Ovary (tissue), 9 donors: Measurements from ENCODE around the gene COX4I1. TPM values are rescaled to one million over a fixed set of nuclear protein-coding genes. Genes with fewer than 3 reads are reported as not detected.

Source experiments
- DNase-seq, 5 donors: peaks; one replicate each; pipeline ENCODE4 v3.0.0-alpha.2; 2019 to 2020
- H3K27ac ChIP-seq, 2 donors: fragments of 200-600 bp; one replicate each; pipeline versions ENCODE4 v1.5.1 to v1.8.0; 2019 to 2022
- H3K27me3 ChIP-seq: fragments of 200-600 bp; one replicate; pipeline ENCODE4 v1.8.0; 2022
- H3K36me3 ChIP-seq: fragments of 200-600 bp; sonication (generic); one replicate; pipeline ENCODE4 v1.5.1; 2019
- H3K4me1 ChIP-seq: one replicate; pipeline ENCODE4 v1.8.1; 2013; ENCODE audit warnings: mild to moderate bottlenecking, moderate library complexity; ENCODE audit not compliant: insufficient read depth
- H3K4me3 ChIP-seq: fragments of 200-600 bp; sonication (generic); one replicate; pipeline ENCODE4 v1.5.1; 2017
- H3K9me3 ChIP-seq, 2 donors: fragments of 200-600 bp in 1 of 2; sonication (generic) in 1 of 2; one replicate each; pipeline versions ENCODE4 v1.5.1 to v1.8.1; 2013 to 2019; ENCODE audit warnings: mild to moderate bottlenecking in 1 of 2, moderate library complexity in 1 of 2
- EP300 ChIP-seq: sonication (generic); formaldehyde crosslinking; IDR thresholded peaks from one replicate; pipeline ENCODE4 v1.6.1; 2017; ENCODE audit warnings: antibody characterized with exemption
- POLR2A ChIP-seq: fragments of 450-650 bp; IDR thresholded peaks from one replicate; pipeline ENCODE4 v1.6.1; 2017; ENCODE audit warnings: antibody characterized with exemption, mild to moderate bottlenecking, moderate library complexity
- WGBS, 3 donors: extraction: QIAGEN DNeasy Blood & Tissue Kit in 1 of 3; methylation state at CpG; one replicate each; pipeline versions ENCODE4 v1.1.5 to v1.1.7; 2013 to 2017; 5-methylcytosine and 5-hydroxymethylcytosine counted together
- intact Hi-C, 4 donors: fragments of 100-400 bp; cut with DNase I; formaldehyde crosslinking; loops; one replicate each; pipeline versions ENCODE4 v1.11.0 to v1.15.1; 2022 to 2023
- polyA plus RNA-seq, 2 donors: library from polyadenylated mRNA; stranded (reverse); fragments of 200-250 nt in 1 of 2; fragments of 350-450 nt in 1 of 2; fragmentation: Illumina TruSeq in 1 of 2; extraction: RNeasy Lipid Tissue Mini Kit (QIAGEN cat#74804) in 1 of 2; gene quantifications; one replicate each; pipeline ENCODE4 v1.2.3, GENCODE V29; 2013 to 2014
- total RNA-seq, 7 donors: library from RNA; depleted of rRNA in 2 of 7; stranded (reverse); fragments of >200 nt in 2 of 7; fragmentation: NEBNext Ultra II Directional in 3 of 7; extraction: Animal tissue kit (Norgen Biotek cat#: 25700) in 3 of 7; gene quantifications; one replicate each; pipeline versions ENCODE4 v1.1.0 to v1.2.4, GENCODE V29; 2016 to 2023
- TF ChIP-seq, protein P1 (sequence below), 3 donors: fragments of 450-650 bp in 2 of 3; fragments of 200-600 bp in 1 of 3; IDR thresholded peaks; one replicate each; pipeline versions ENCODE4 v1.5.1 to v1.8.0; 2016 to 2022; ENCODE audit warnings: antibody characterized with exemption in 3 of 3, mild to moderate bottlenecking in 1 of 3
- donor health status: DM: no; HTN: no; CAD: no; lungs with moderate emphysema.
- donor health status: DM: no; HTN: no; CAD: no.
- donor health status: Bipolar disorder and iron deficiency.
- donor health status: DM: yes; HTN: yes; CAD: no.
- donor health status: DM: no; HTN: no; CAD: no.
- donor health status: DM: yes; HTN: yes; CAD: no.

COX4I1 gene
- total and polyA plus RNA-seq, 9 donors: 378 to 750 (median 471) TPM

DNA sequence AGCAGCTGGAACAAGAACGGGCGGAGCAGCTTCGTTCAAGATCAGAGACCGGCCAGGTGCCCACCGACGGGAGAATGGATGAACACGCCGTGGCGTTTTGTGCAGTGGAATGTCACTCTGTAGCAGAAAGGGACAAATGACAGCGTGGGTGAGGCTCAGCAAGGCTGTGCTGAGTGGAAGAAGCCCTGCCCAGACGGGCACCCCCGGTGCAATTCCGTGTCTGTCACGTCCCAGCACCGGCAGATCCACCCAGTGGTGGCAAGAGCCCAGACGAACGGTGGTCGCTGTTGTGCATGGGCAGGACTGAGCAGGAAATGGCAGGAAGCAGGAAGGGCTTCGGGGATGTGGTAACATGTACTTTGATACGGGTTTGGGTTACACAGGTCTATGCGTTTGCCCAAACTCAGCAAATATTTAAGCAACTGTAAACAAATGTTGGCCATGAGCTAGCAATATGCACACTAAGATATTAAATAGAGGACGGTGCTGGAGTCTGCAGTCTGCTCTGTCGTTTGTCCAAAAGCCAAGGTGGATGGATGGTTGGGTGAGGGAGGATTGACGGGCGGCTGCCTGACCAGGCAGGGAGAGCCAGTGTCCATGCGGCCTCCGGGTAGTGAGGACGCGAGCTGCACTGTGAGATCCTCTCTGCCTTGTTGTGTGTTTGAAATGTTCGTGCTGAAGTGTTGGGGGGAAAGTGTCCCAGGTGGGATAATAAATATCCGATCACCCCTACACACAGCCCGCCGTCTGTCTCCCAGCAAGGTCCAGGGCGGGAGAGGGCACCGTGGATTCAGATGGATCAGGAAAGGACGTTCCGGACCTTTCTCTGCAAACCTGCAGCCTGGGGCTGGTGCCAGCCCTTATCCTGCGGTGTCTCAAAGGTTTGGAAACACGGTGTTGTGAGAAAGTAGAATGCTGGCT, 48.4 kb downstream of the COX4I1 start:
- TF ChIP-seq EP300 (no peak), POLR2A (no peak)
- TF ChIP-seq, protein P1, sequence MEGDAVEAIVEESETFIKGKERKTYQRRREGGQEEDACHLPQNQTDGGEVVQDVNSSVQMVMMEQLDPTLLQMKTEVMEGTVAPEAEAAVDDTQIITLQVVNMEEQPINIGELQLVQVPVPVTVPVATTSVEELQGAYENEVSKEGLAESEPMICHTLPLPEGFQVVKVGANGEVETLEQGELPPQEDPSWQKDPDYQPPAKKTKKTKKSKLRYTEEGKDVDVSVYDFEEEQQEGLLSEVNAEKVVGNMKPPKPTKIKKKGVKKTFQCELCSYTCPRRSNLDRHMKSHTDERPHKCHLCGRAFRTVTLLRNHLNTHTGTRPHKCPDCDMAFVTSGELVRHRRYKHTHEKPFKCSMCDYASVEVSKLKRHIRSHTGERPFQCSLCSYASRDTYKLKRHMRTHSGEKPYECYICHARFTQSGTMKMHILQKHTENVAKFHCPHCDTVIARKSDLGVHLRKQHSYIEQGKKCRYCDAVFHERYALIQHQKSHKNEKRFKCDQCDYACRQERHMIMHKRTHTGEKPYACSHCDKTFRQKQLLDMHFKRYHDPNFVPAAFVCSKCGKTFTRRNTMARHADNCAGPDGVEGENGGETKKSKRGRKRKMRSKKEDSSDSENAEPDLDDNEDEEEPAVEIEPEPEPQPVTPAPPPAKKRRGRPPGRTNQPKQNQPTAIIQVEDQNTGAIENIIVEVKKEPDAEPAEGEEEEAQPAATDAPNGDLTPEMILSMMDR (IDR thresholded peaks at IDR 0.05): no peak
- intact Hi-C loops: no loop called here

DNA sequence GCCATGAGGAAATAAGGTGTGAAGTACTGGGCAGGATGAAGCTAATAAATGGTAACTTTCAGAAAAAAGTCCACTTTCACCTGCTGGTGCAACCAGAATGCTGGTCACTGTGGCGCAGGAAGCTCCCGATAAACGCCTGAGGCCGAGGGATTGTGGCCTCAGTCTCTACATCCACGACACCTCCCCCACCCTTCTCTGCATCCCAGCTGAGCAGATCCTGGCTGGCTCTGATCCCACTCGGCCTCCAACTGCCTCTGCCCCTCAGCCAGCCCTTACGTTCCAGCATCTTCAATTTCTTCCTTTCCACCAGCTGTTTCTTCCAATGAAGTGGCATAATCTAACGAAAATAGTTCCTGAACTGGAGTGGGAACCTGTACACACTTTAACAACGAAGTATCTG, 49.5 kb downstream of the COX4I1 start:
- WGBS, 3 donors: 35 to 44% (median 44%) methylated on average over 9 of the region's 9 CpGs
- Histone ChIP-seq H3K27me3 (no peaks in the 10 kb centered on the region), H3K27ac (no peak overlapping the region), H3K9me3 (no peaks in the 10 kb centered on the region), H3K4me3 (no peak overlapping the region), H3K4me1 (peaks cover 3% of the 10 kb centered on the region), H3K36me3 (no peaks in the 10 kb centered on the region)
- TF ChIP-seq, protein P1 (IDR thresholded peaks at IDR 0.05): no peak
- TF ChIP-seq POLR2A (no peak), EP300 (no peak)
- intact Hi-C loops: no loop called here
- no peak for DNase-seq

More for the DNA sequence above, 48.4 kb downstream of the COX4I1 start:
- Histone ChIP-seq H3K27me3 (no peaks in the 10 kb centered on the region), H3K9me3 (no peaks in the 10 kb centered on the region), H3K27ac (no peak overlapping the region), H3K36me3 (no peaks in the 10 kb centered on the region), H3K4me1 (peaks cover 3% of the 10 kb centered on the region), H3K4me3 (no peak overlapping the region)
- DNase-seq: no peak
- WGBS, 3 donors: 63 to 68% (median 67%) methylated on average over 39 of the region's 39 CpGs

DNA sequence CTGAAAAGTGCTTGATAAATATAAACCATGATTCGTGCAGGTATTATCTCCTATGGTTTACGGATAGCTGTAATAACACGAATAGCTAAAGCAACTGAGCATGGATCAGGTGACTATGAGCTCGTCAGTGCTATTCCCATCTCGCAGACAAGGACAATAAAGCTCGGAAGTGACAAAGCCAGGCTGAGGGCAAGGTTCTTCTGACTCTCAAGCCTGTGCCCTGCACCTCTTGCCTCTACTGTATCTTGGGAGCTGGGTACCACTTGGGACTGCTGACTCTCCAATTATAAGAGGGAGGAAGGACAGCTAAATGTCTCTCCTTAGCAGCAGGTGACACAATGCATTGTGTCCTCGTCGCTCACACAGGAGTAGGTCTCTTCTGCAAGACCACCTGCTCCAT, 49.9 kb downstream of the COX4I1 start:
- Histone ChIP-seq H3K9me3 (no peaks in the 10 kb centered on the region), H3K4me1 (peaks cover 3% of the 10 kb centered on the region), H3K4me3 (no peak overlapping the region), H3K27ac (no peak overlapping the region), H3K27me3 (no peaks in the 10 kb centered on the region), H3K36me3 (no peaks in the 10 kb centered on the region)
- DNase-seq: no peak
- 83 to 88% (median 87%) methylated on average over 8 of the region's 8 CpGs for WGBS, 3 donors
- intact Hi-C loops: no loop called here
- TF ChIP-seq POLR2A (no peak), EP300 (no peak)
- TF ChIP-seq, protein P1 (IDR thresholded peaks at IDR 0.05): no peak

DNA sequence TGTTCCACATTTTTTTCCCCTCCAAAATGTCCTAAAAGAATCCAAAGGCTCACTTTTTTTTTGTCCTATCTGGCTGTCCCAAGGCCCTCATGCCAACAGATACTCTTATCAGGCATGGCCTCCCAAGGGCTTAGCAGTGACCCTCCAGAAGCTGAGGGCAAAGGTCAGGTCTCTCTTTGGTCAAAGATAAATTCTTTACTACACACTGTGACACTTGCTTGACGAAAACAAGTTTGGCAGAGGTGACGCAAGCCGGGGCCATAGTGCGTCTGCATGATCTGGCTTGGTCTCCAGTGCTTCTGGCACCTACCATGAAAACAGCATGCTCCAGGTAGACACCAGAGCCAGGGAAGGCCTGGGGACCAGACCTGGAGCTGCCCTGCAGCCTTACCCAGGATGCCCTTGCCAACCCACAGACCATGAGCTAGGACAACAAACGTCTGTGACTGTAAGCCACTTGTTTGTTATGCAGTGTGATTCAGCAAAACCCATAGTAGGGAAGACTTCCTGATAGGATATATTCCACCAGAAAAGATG, 50.9 kb downstream of the COX4I1 start:
- Histone ChIP-seq H3K27ac (no peak overlapping the region), H3K4me1 (no peaks in the 10 kb centered on the region), H3K36me3 (no peaks in the 10 kb centered on the region), H3K4me3 (no peak overlapping the region), H3K9me3 (no peaks in the 10 kb centered on the region), H3K27me3 (no peaks in the 10 kb centered on the region)
- intact Hi-C loops: no loop called here
- TF ChIP-seq POLR2A: no peak
- TF ChIP-seq EP300: no peak
- TF ChIP-seq, protein P1 (IDR thresholded peaks at IDR 0.05): no peak
- no peak for DNase-seq
- WGBS, 3 donors: 79 to 84% (median 79%) methylated on average over 5 of the region's 5 CpGs
